Measurements from ENCODE around the gene CRISP1.
"Not testable (repeated sequence)": the region's sequence is repeated elsewhere in the genome, so short reads cannot be mapped to it uniquely, and the experiment has no call there.

CRISP1 gene

GRCh38 chr6:49839957-49840356 lies 26.4 kb downstream of the CRISP1 start:
- no peak for DNase-seq (ENCODE audit: low spot score)

GRCh38 chr6:49839162-49839561 lies 27.2 kb downstream of the CRISP1 start:
- no peak for DNase-seq (ENCODE audit: low spot score)

- DNase-seq (ENCODE audit: low spot score), result no peak
Observed at GRCh38 chr6:49835140-49835539, 31.2 kb downstream of the CRISP1 start.

DNA sequence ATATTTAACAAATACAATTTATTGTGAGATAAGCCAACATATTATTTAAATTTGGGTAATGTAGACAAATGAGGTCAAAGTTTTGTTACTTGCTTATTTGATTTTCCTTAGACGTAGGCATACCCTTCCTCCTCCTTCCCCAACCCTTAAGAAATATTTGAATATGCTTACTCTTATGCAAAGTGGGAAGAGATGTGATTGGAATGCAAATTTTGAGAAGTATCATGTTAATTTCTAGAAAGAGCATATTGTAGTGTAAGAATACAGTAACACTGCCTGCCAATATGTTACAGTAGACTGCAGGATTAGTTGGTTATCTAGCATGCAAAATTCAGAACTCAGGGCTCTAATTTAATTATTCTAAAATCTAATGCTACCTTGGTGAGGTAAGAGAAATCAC lies 32.9 kb downstream of the CRISP1 start:
- DNase-seq (ENCODE audit: low spot score), result no peak

DNA sequence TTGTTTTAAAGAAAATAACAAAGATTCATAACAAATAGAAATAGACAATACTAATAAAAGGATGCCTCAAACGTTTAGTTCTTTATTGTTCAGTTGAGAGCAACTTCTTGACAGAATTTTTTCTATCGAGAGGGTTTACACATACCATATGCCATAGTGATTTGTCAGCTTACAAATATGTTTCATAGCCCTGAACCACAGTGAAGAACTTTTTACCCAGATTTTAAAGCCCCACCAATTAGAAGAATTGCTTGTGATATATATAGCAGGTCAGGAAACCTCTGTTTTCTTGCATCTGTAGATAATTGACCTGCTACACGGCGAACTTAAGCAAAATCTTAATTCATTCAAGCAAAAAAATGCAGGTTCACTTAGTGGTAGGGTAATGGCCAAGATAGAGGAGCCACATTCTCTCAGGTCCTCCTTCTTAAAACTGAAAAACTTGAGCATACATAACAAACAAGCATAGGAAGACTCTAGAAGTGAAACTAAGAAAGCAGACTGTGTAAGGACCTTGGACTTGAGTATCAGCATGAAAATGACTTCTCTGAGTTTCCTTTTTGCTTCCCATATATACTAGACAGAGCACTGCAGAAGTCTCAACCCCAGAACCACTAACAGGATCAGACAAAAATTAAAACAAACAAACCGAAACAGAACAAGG lies 39.5 kb downstream of the CRISP1 start:
- DNase-seq (ENCODE audit: low spot score), result no peak

DNA sequence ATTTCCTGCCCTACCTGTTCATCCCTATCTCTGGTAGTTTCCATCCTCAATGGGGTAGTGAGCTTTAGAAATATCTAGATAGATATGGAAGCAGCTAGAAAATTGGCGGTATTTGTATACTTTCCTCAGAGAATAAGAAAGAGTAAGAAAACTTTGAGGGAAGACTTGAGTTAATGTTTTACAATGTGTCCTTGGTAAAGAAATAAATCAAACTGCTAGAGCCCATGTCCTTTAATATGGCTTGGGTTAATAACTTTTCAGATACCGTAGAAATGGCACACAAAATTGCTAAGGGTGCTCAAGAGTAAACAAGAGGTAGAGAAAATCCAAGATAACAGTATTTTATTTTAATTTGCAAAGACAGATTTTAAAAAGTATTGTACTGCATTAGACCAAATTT lies 51.2 kb downstream of the CRISP1 start:
- no peak for DNase-seq (ENCODE audit: low spot score)

- DNase-seq (ENCODE audit: low spot score), result no peak
Observed at GRCh38 chr6:49813248-49813647, 53.1 kb downstream of the CRISP1 start.

DNA sequence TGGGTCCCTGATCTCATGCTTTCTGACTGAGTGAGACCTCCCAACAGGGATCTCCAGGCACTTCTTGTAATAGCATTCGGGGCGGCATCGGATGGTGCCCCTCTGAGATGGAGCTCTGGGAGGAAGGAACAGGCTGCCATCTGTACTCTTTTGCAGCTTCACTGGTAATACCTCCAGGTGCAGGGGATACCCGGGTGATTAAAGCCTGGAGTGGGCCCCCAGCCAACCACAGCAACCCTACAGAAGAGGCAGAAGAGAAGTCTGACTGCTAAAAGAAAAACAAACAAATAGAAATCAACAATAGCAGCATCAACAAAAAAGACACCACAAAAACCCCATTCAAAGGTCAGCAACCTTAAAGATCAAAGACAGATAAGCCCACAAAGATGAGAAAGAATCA lies 60.2 kb downstream of the CRISP1 start:
- no peak for DNase-seq (ENCODE audit: low spot score)

DNA sequence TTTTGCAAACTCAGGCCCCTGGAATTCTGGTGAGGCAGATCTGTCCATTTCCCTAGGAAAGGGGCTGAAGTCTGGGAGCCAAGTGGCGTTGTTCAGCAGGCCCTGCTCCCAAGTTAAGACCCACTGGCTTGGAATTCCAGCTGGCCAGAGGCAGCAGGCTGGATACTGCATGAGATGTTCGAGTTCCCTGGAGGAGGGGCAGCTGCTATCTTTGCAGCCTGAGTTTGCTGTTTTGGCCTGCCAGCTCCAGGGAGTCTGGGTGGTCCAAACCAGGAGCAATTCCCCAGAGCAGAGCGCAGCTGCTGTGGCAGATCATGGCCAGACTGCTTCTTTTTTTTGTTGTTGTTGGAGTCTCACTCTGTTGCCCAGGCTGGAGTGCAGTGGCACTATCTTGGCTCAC lies 61.1 kb downstream of the CRISP1 start:
- DNase-seq (ENCODE audit: low spot score), result no peak

- no peak for DNase-seq (ENCODE audit: low spot score)
Observed at GRCh38 chr6:49801525-49801924, 64.8 kb downstream of the CRISP1 start.

GRCh38 chr6:49799090-49799489 lies 67.2 kb downstream of the CRISP1 start:
- DNase-seq (ENCODE audit: low spot score), result no peak

GRCh38 chr6:49796842-49797455 lies 69.4 kb downstream of the CRISP1 start:
- DNase-seq (ENCODE audit: low spot score), result not testable (repeated sequence)

DNA sequence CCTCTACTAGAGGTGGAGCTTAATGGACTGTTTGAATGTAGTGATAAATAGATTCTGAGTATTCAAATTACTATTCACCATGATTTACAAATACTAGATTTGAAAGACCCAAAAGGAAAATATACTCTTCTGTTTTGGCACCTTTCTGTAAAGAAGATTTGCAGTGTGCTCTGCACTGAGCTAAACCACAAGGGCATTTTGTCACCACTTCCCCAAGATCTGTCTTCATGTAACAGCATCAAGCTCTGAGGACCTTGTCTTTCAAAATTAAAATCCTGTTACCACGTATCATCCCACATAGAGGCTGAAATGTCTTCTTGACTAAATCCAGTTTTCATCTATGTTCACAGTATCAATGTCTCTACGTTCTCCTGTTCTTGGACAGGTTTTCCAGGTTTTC lies 76.0 kb downstream of the CRISP1 start:
- DNase-seq (ENCODE audit: low spot score), result no peak

DNA sequence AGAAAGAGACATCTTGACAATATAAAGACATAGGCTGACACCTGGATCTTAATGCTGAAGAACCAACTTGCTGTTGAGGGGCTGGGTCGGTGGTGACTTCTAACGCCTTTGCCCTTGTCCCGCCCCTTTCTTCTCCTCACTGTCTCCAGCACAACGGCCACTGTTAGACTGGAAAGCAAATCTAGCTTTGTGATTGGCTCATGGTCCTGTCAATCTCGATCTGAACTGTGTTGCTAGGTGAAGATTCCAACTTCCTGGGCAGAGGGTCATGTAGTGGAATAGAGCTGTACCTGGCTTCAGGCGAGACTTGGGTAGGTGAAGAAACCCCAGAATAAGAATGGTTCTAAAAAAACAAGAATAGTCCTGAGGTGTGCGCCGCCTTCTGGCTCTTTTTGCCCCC lies 79.2 kb downstream of the CRISP1 start, which contains the start of gene PGK2:
Gene PGK2 (minus strand): TSS at position 110 of the 400 bp plus-strand sequence. CDS start 98 bp downstream, at position 12.
- no peak for DNase-seq (ENCODE audit: low spot score)

DNA sequence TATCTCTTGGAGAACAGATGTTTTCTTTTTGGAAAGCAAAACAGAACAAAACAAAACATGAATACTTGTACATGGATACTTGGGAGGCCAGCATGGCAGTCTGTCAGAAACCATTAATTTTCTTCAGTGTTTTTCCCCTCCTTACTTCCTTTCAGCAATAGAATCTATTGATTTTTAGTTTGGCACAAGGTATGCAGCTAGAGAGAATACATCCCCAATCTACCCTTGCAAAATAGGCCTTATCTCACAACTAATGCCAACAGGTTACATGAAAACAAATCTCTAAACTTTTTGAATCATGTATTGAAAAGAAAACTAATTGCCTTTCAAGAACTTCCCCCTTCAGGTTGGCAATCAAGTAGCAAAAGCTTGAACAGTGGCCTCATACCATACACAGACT lies 82.1 kb downstream of the CRISP1 start:
- no peak for DNase-seq (ENCODE audit: low spot score)

All from AG08395 (cell line).